HepG2 (cell line): ENCODE data around the gene DIO2. TPM values are rescaled to one million over a fixed set of nuclear protein-coding genes. Genes with fewer than 3 reads are reported as not detected.

Experiments used
- ATAC-seq: fragments of 200-7000 bp; cut with Tn5 transposase; 3 replicates; pipeline ENCODE4 v1.9.1; 2020; ENCODE audit warnings: mild to moderate bottlenecking, moderate library complexity
- Bru-seq: library from RNA; stranded (reverse); fragments of 400-500 nt; gene quantifications from one replicate; lab custom pipeline; 2021; lab: Mats Ljungman, UMichigan
- BruChase-seq, 2 experiments: library from RNA; stranded (reverse); fragments of 400-500 nt; gene quantifications; one replicate each; lab custom pipeline; 2021; lab: Mats Ljungman, UMichigan
- BruUV-seq: library from RNA; stranded (reverse); fragments of 400-500 nt; replicated peaks from 2 replicates; lab custom pipeline; 2021; lab: Mats Ljungman, UMichigan
- CTCF ChIA-PET: fragments of 300-600 bp; formaldehyde crosslinking; extraction: SDS; loops from one replicate; lab custom pipeline; 2021; ENCODE audit warnings: low total read pairs, inconsistent platforms, low intra/inter-chr PET ratio; lab: Yijun Ruan, JAX
- POLR2A ChIA-PET: fragments of 350-600 bp; sonication (Branson Sonifier 250); formaldehyde crosslinking; loops from one replicate; lab custom pipeline; 2020; ENCODE audit warnings: antibody characterized with exemption, inconsistent platforms; lab: Yijun Ruan, JAX
- DNase-seq: peaks from one replicate; pipeline ENCODE4 v3.0.0-alpha.2; 2015; ENCODE audit warnings: low spot score
- FAIRE-seq: peaks from 3 replicates; lab custom pipeline; 2011; peaks lifted over from hg19 to GRCh38; lab: Jason Lieb, UNC
- H2AFZ ChIP-seq: one replicate; pipeline ENCODE4 v1.6.1; 2011; ENCODE audit warnings: low read length, inconsistent platforms
- H3K27ac ChIP-seq: fragments of 300-600 bp; 3 replicates; pipeline ENCODE4 v1.8.0; 2011; ENCODE audit warnings: mixed run types, mild to moderate bottlenecking, mixed read lengths, low read length, inconsistent platforms; ENCODE audit not compliant: insufficient read depth; ENCODE audit errors: extremely low read length
- H3K27me3 ChIP-seq, 2 experiments: fragments of 200-600 bp in 1 of 2; 2 replicates in 1 of 2; 3 replicates in 1 of 2; pipeline versions ENCODE4 v1.6.0 to v1.8.0; 2011; ENCODE audit warnings: low read length in 2 of 2, mild to moderate bottlenecking in 2 of 2, moderate library complexity in 2 of 2, inconsistent platforms in 1 of 2; ENCODE audit not compliant: insufficient read depth in 2 of 2, control insufficient read depth in 1 of 2
- H3K36me3 ChIP-seq, 2 experiments: fragments of 200-600 bp in 1 of 2; replicated peaks in 1 of 2; 2 replicates in 1 of 2; 3 replicates in 1 of 2; pipeline versions ENCODE4 v1.5.1 to v1.8.0; 2011; ENCODE audit warnings: low read length in 2 of 2, inconsistent platforms in 1 of 2; ENCODE audit not compliant: insufficient read depth in 2 of 2, control insufficient read depth in 1 of 2
- H3K4me1 ChIP-seq: 2 replicates; pipeline ENCODE4 v1.5.1; 2012; ENCODE audit warnings: low read length, inconsistent platforms; ENCODE audit not compliant: insufficient read depth
- H3K4me2 ChIP-seq: 2 replicates; pipeline ENCODE4 v1.6.0; 2011; ENCODE audit warnings: low read depth, low read length, inconsistent platforms
- H3K4me3 ChIP-seq, 3 experiments: fragments of 200-600 bp in 1 of 3; sonication (generic), shearing (Covaris generic) in 1 of 3; replicated peaks in 1 of 3; 2 replicates each; pipeline ENCODE4 v1.5.1; 2011 to 2016; ENCODE audit warnings: low read length in 3 of 3, inconsistent platforms in 2 of 3, low read depth in 2 of 3, mild to moderate bottlenecking in 2 of 3, control low read depth in 1 of 3, mixed read lengths in 1 of 3; ENCODE audit not compliant: insufficient read depth in 1 of 3
- H3K79me2 ChIP-seq: one replicate; pipeline ENCODE4 v1.6.1; 2011; ENCODE audit warnings: low read length, inconsistent platforms; ENCODE audit not compliant: insufficient read depth
- H3K9ac ChIP-seq: 2 replicates; pipeline ENCODE4 v1.6.0; 2011; ENCODE audit warnings: mild to moderate bottlenecking, low read depth, low read length, inconsistent platforms; ENCODE audit not compliant: insufficient read depth
- H3K9me3 ChIP-seq: 2 replicates; pipeline ENCODE4 v1.5.1; 2012; ENCODE audit warnings: mild to moderate bottlenecking, low read length
- H4K20me1 ChIP-seq: 2 replicates; pipeline ENCODE4 v1.6.0; 2011; ENCODE audit warnings: inconsistent platforms, mild to moderate bottlenecking, low read length, moderate library complexity; ENCODE audit not compliant: insufficient read depth
- CCDC6 ChIP-seq: sonication (generic); formaldehyde crosslinking; IDR thresholded peaks from 2 replicates; pipeline ENCODE4 v1.8.1; 2022; ENCODE audit warnings: mild to moderate bottlenecking, missing genetic modification reagents, moderate library complexity
- HNRNPK ChIP-seq: fragments of 200-400 bp; formaldehyde crosslinking; IDR thresholded peaks from 2 replicates; pipeline ENCODE4 v1.6.1; 2018; ENCODE audit warnings: low read length, low read depth, moderate library complexity, mild to moderate bottlenecking; ENCODE audit not compliant: poor library complexity, severe bottlenecking
- SP140L ChIP-seq: sonication (generic); formaldehyde crosslinking; IDR thresholded peaks from 2 replicates; pipeline ENCODE4 v1.4.0; 2020; ENCODE audit warnings: missing genetic modification reagents, borderline replicate concordance
- ZBTB33 ChIP-seq: sonication (generic); formaldehyde crosslinking; IDR thresholded peaks from 2 replicates; pipeline ENCODE4 v1.4.0; 2020; ENCODE audit warnings: missing genetic modification reagents
- WGBS: methylation state at CpG from one replicate; pipeline ENCODE4 v1.1.6; 2017; ENCODE audit warnings: low lambda C conversion rate; 5-methylcytosine and 5-hydroxymethylcytosine counted together
- in situ Hi-C: cut with HindIII; loops from 2 replicates; pipeline ENCODE4 v1.10.0; 2017; ENCODE audit warnings: low pct_unique_long_range_greater_than_20kb; ENCODE audit not compliant: extremely low pct_ligation_motif_present
- intact Hi-C: fragments of 100-400 bp; cut with micrococcal nuclease; formaldehyde crosslinking; loops from one replicate; pipeline ENCODE4 v1.10.0; 2022; ENCODE audit not compliant: unreplicated experiment
- long read RNA-seq, 2 experiments: library from RNA in 1 of 2; library from polyadenylated mRNA in 1 of 2; stranded (forward) in 1 of 2; unstranded in 1 of 2; transcript quantifications; one replicate each; pipeline ENCODE4 v2.0.0, GENCODE V29; 2019 to 2022
- polyA minus RNA-seq, 3 experiments: library from RNA; depleted of rRNA, polyadenylated mRNA; stranded (reverse); fragments of >200 nt; gene quantifications; 2 replicates each; pipeline ENCODE4 v1.2.3, GENCODE V29; 2011; ENCODE audit warnings: low replicate concordance in 1 of 3
- polyA plus RNA-seq, 8 experiments: library from polyadenylated mRNA; depleted of rRNA in 3 of 8; stranded (reverse) in 7 of 8; unstranded in 1 of 8; fragments of >200 nt; fragmentation: Illumina TruSeq in 4 of 8; extraction: Trizol in 4 of 8; gene quantifications; 2 replicates each; pipeline versions ENCODE4 v1.2.1 to v1.2.3, GENCODE V29; 2011 to 2016; ENCODE audit warnings: low read depth in 4 of 8, missing spikeins in 1 of 8, mixed read lengths in 1 of 8; ENCODE audit not compliant: insufficient read depth in 1 of 8
- total RNA-seq, 5 experiments: library from RNA; depleted of rRNA; stranded (reverse); fragments of >200 nt; fragmentation: Illumina TruSeq; extraction: Trizol; gene quantifications; 2 replicates each; pipeline ENCODE4 v1.2.3, GENCODE V29; 2016; ENCODE audit warnings: low read depth in 1 of 5

Gene DIO2
- not detected in 2 replicates for total RNA-seq (2016; rRNA removed; fragmentation: Illumina TruSeq; extraction: Trizol)
- total RNA-seq (2016; cell fraction: cytosol; rRNA removed; fragmentation: Illumina TruSeq; extraction: Trizol; ENCODE audit: low read depth), result not detected in 2 replicates
- 0.02 TPM in 1 of 2 replicates, not detected in the other for total RNA-seq (2016; cell fraction: insoluble cytoplasmic fraction; rRNA removed; fragmentation: Illumina TruSeq; extraction: Trizol)
- total RNA-seq (2016; cell fraction: membrane; rRNA removed; fragmentation: Illumina TruSeq; extraction: Trizol), result not detected in 2 replicates
- not detected in 2 replicates for total RNA-seq (2016; cell fraction: nucleus; rRNA removed; fragmentation: Illumina TruSeq; extraction: Trizol)
- polyA plus RNA-seq (2011; rRNA removed), result not detected in 2 replicates
- polyA plus RNA-seq (2011; cell fraction: cytosol; rRNA removed), result not detected in 2 replicates
- polyA plus RNA-seq (2011; cell fraction: nucleus; rRNA removed), result not detected in 2 replicates
- not detected in 2 replicates for polyA plus RNA-seq (2012)
- polyA plus RNA-seq (2016; cell fraction: cytosol; fragmentation: Illumina TruSeq; extraction: Trizol; ENCODE audit: low read depth), result not detected in 2 replicates
- polyA plus RNA-seq (2016; cell fraction: insoluble cytoplasmic fraction; fragmentation: Illumina TruSeq; extraction: Trizol; ENCODE audit: low read depth), result not detected in 2 replicates
- polyA plus RNA-seq (2016; cell fraction: membrane; fragmentation: Illumina TruSeq; extraction: Trizol; ENCODE audit: low read depth), result not detected in 2 replicates
- polyA plus RNA-seq (2016; cell fraction: nucleus; fragmentation: Illumina TruSeq; extraction: Trizol; ENCODE audit: insufficient read depth, low read depth), result 0.07 TPM in 1 of 2 replicates, not detected in the other
- polyA minus RNA-seq (2011; rRNA and poly(A)+ RNA removed; ENCODE audit: low replicate concordance), result 127 TPM in 1 of 2 replicates, not detected in the other
- polyA minus RNA-seq (2011; cell fraction: cytosol; rRNA and poly(A)+ RNA removed), result 0.89 TPM in 1 of 2 replicates, not detected in the other
- 0.26 and 0.37 TPM in 2 replicates for polyA minus RNA-seq (2011; cell fraction: nucleus; rRNA and poly(A)+ RNA removed)
- percentile 7 among the genes with signal in this experiment for Bru-seq, nascent RNA
- BruChase-seq, experiment 1, labeled RNA remaining after a 6-hour chase, result not detected
- BruChase-seq, experiment 2, labeled RNA remaining after a 2-hour chase, result percentile 3 among the genes with signal in this experiment
- long read RNA-seq, experiment 1, result 0 reads
- long read RNA-seq, experiment 2, result 0 reads

DNA sequence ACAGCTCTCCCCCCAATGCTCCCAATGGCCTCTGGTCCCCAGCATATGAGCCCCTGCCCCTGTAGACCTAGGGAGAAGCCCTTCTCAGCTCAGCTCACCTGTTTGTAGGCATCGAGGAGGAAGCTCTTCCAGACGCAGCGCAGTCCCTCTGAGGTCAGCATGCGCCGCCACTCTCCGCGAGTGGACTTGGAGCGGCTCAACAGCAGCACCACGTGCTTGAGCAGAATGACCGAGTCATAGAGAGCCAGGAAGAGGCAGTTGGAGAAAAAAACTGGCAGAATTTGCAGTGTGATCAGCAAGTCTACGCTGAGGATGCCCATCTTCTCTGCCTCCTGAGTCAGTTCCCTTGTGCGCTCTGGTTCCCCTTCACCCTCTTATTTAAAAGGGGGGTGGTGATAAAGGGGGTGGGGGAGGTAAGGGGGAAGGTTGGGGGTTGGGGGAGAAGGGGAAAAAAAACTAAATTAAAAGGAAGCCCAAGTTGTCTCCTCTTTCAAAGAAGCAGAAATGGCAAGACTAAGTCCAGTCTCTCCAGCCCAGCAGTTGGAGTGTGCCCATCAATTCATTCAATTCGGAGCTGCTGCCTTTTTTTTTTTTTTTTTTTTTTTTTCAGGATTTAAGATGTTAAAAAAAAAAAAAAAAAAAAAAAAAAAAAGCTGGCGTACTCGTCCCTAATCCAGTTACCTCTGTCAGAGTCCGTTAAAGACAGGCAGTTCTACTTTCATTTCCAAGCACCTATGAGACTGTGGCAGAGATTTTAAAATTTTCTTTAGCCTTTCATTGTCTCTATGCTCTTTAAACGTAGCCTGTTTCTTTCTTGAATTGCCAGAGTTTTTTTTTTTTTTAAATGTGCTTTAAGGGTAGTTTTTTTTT, at the start of gene DIO2:
DIO2 (minus strand) TSS at position 352 of the 870 bp plus-strand sequence; CDS start at position 320, 32 bp downstream.
- DNase-seq, result no peak
- TF ChIP-seq ZBTB33 (CRISPR knock-in tag), result peak; percentile 12; the same call in 1 of the 2 replicates
- TF ChIP-seq SP140L, result no peak
- TF ChIP-seq CCDC6 (CRISPR knock-in tag), result no peak
- peak; percentile 93 for TF ChIP-seq HNRNPK
- ChIA-PET POLR2A (no interaction called here), CTCF (no interaction called here)
- ATAC-seq, result no peak
- Histone ChIP-seq H3K4me2 (no peak within 1 kb of the TSS), H3K79me2 (no peaks in the 10 kb centered on the region), H4K20me1 (no peaks in the 10 kb centered on the region), H3K27ac (no peak within 1 kb of the TSS), H3K9ac (no peak within 1 kb of the TSS), H3K36me3 (no peaks in the 10 kb centered on the region), H3K27me3 (no peaks in the 10 kb centered on the region; a peak in 1 of 5 replicates), H3K4me1 (no peaks in the 10 kb centered on the region), H3K9me3 (no peaks in the 10 kb centered on the region), H2AFZ (no peak within 1 kb of the TSS), H3K4me3 (no peak within 1 kb of the TSS)
- no TSS peak for BruUV-seq
- 27% methylated on average over 17 of the region's 17 CpGs for WGBS
- in situ Hi-C loops (loop anchor here (25.0 kb wide), 2 partner anchors 376 to 626 kb away; no protein-coding TSS in a partner anchor), intact Hi-C loops (loop anchor here (10.0 kb wide), 2 partner anchors 133 to 157 kb away; no protein-coding TSS in a partner anchor)
- no peak for FAIRE-seq
